Astrocyte (in vitro differentiated cells and primary cell): ENCODE results near the gene SCYGR2. TPM values are rescaled to one million over a fixed set of nuclear protein-coding genes. Genes with fewer than 3 reads are reported as not detected.

Source experiments
- DNase-seq: peaks from one replicate; pipeline ENCODE4 v3.0.0-alpha.2; 2010; ENCODE audit warnings: low read depth
- FAIRE-seq: peaks from 2 replicates; lab custom pipeline; 2011; peaks lifted over from hg19 to GRCh38; lab: Jason Lieb, UNC
- H2AFZ ChIP-seq: 2 replicates; pipeline ENCODE4 v1.6.0; 2012; ENCODE audit warnings: low read depth, low read length, inconsistent platforms
- H3K27ac ChIP-seq: 2 replicates; pipeline ENCODE4 v1.5.1; 2011; ENCODE audit warnings: low read depth, low read length, inconsistent platforms
- H3K27me3 ChIP-seq: 2 replicates; pipeline ENCODE4 v1.6.0; 2011; ENCODE audit warnings: low read length, inconsistent platforms; ENCODE audit not compliant: insufficient read depth
- H3K36me3 ChIP-seq: 2 replicates; pipeline ENCODE4 v1.5.1; 2011; ENCODE audit warnings: low read length, inconsistent platforms; ENCODE audit not compliant: insufficient read depth
- H3K4me1 ChIP-seq: 2 replicates; pipeline ENCODE4 v1.5.1; 2011; ENCODE audit warnings: low read length, inconsistent platforms; ENCODE audit not compliant: insufficient read depth
- H3K4me2 ChIP-seq: 2 replicates; pipeline ENCODE4 v1.6.0; 2012; ENCODE audit warnings: low read length, inconsistent platforms
- H3K4me3 ChIP-seq: 2 replicates; pipeline ENCODE4 v1.5.1; 2011; ENCODE audit warnings: low read depth, mild to moderate bottlenecking, low read length, inconsistent platforms; ENCODE audit not compliant: insufficient read depth
- H3K79me2 ChIP-seq: 2 replicates; pipeline ENCODE4 v1.6.0; 2012; ENCODE audit warnings: mild to moderate bottlenecking, low read length, inconsistent platforms; ENCODE audit not compliant: insufficient read depth
- H3K9ac ChIP-seq: 2 replicates; pipeline ENCODE4 v1.6.0; 2012; ENCODE audit warnings: mild to moderate bottlenecking, low read length, inconsistent platforms
- H3K9me3 ChIP-seq: 2 replicates; pipeline ENCODE4 v1.5.1; 2012; ENCODE audit warnings: low read depth, mild to moderate bottlenecking, low read length, inconsistent platforms; ENCODE audit not compliant: insufficient read depth
- H4K20me1 ChIP-seq: 2 replicates; pipeline ENCODE4 v1.6.0; 2012; ENCODE audit warnings: low read length, inconsistent platforms; ENCODE audit not compliant: insufficient read depth
- H3K27ac Mint-ChIP-seq: one replicate; pipeline ENCODE4 v1.8.0; 2021; ENCODE audit warnings: mild to moderate bottlenecking, mixed read lengths; ENCODE audit not compliant: unreplicated experiment
- H3K27me3 Mint-ChIP-seq: one replicate; pipeline ENCODE4 v1.8.0; 2021; ENCODE audit warnings: low read depth, mixed read lengths; ENCODE audit not compliant: unreplicated experiment
- H3K36me3 Mint-ChIP-seq: one replicate; pipeline ENCODE4 v1.8.0; 2021; ENCODE audit warnings: low read depth, mixed read lengths; ENCODE audit not compliant: unreplicated experiment
- H3K4me1 Mint-ChIP-seq: one replicate; pipeline ENCODE4 v1.8.0; 2021; ENCODE audit warnings: low read depth, mixed read lengths; ENCODE audit not compliant: unreplicated experiment
- H3K4me3 Mint-ChIP-seq: one replicate; pipeline ENCODE4 v1.8.0; 2021; ENCODE audit warnings: mild to moderate bottlenecking, moderate library complexity, mixed read lengths; ENCODE audit not compliant: unreplicated experiment
- H3K9me3 Mint-ChIP-seq: one replicate; pipeline ENCODE4 v1.8.0; 2021; ENCODE audit warnings: mild to moderate bottlenecking, mixed read lengths; ENCODE audit not compliant: unreplicated experiment
- EZH2 ChIP-seq: IDR thresholded peaks from 2 replicates; pipeline ENCODE4 v1.6.1; 2012; ENCODE audit warnings: mild to moderate bottlenecking, low read length, inconsistent platforms; ENCODE audit not compliant: insufficient read depth
- total RNA-seq: library from RNA; stranded (reverse); gene quantifications from 2 replicates; pipeline ENCODE4 v1.2.1, GENCODE V29; 2021
- TF ChIP-seq, protein P1 (sequence below): IDR thresholded peaks from 2 replicates; pipeline ENCODE4 v1.5.1; 2011; ENCODE audit warnings: low read depth, mild to moderate bottlenecking, inconsistent platforms, low read length, moderate library complexity; ENCODE audit not compliant: insufficient read depth

Gene SCYGR2
- total RNA-seq, 1 donor from 2014 or later = not detected

GRCh38 chr2:227632827-227633226 lies 34.1 kb downstream of the SCYGR2 start:
- no peak overlapping the region for H3K4me3 Mint-ChIP-seq
- DNase-seq (no peak), FAIRE-seq (no peak)
- Histone ChIP-seq H3K9me3 (no peaks in the 10 kb centered on the region), H3K36me3 (no peaks in the 10 kb centered on the region), H3K4me3 (no peak overlapping the region), H3K79me2 (no peaks in the 10 kb centered on the region), H2AFZ (no peak overlapping the region), H3K4me1 (no peaks in the 10 kb centered on the region), H3K27ac (no peak overlapping the region), H4K20me1 (no peaks in the 10 kb centered on the region), H3K4me2 (no peak overlapping the region), H3K9ac (no peak overlapping the region), H3K27me3 (no peaks in the 10 kb centered on the region)
- H3K9me3 Mint-ChIP-seq = no peaks in the 10 kb centered on the region
- no peaks in the 10 kb centered on the region for H3K27me3 Mint-ChIP-seq
- no peaks in the 10 kb centered on the region for H3K4me1 Mint-ChIP-seq
- TF ChIP-seq, protein P1, sequence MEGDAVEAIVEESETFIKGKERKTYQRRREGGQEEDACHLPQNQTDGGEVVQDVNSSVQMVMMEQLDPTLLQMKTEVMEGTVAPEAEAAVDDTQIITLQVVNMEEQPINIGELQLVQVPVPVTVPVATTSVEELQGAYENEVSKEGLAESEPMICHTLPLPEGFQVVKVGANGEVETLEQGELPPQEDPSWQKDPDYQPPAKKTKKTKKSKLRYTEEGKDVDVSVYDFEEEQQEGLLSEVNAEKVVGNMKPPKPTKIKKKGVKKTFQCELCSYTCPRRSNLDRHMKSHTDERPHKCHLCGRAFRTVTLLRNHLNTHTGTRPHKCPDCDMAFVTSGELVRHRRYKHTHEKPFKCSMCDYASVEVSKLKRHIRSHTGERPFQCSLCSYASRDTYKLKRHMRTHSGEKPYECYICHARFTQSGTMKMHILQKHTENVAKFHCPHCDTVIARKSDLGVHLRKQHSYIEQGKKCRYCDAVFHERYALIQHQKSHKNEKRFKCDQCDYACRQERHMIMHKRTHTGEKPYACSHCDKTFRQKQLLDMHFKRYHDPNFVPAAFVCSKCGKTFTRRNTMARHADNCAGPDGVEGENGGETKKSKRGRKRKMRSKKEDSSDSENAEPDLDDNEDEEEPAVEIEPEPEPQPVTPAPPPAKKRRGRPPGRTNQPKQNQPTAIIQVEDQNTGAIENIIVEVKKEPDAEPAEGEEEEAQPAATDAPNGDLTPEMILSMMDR = no peak
- TF ChIP-seq EZH2 = no peak
- H3K27ac Mint-ChIP-seq = no peak overlapping the region
- no peaks in the 10 kb centered on the region for H3K36me3 Mint-ChIP-seq

DNA sequence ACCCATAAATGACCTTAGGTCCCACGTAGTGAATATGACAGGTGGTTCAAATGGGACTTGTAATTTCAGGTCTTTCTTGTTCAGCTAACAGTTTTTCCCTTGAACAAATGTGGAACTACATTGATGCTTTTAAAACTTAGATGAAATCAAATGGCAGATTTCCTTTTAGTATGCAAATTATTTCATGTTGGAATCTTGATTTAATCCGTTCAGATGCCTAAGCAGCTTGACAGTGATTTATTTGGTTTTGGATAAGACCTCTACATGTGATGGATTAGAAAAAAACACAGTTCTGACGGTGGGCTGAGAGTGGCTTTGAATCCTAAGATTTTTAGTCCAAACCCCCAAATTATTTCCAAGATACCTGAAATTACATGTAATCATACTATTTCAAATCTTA lies 35.5 kb downstream of the SCYGR2 start:
- Mint-ChIP-seq H3K27ac (no peak overlapping the region), H3K27me3 (no peaks in the 10 kb centered on the region), H3K9me3 (no peaks in the 10 kb centered on the region), H3K4me1 (no peaks in the 10 kb centered on the region), H3K36me3 (no peaks in the 10 kb centered on the region), H3K4me3 (no peak overlapping the region)
- no peaks in the 10 kb centered on the region for H3K79me2 ChIP-seq
- no peak overlapping the region for H3K27ac ChIP-seq
- no peak overlapping the region for H3K4me3 ChIP-seq
- H3K9me3 ChIP-seq = no peaks in the 10 kb centered on the region
- no peak overlapping the region for H3K9ac ChIP-seq
- DNase-seq (no peak), FAIRE-seq (no peak)
- H3K4me2 ChIP-seq = no peak overlapping the region
- no peak overlapping the region for H2AFZ ChIP-seq
- TF ChIP-seq, protein P1 = no peak
- no peak for TF ChIP-seq EZH2
- no peaks in the 10 kb centered on the region for H4K20me1 ChIP-seq
- H3K4me1 ChIP-seq = no peaks in the 10 kb centered on the region
- H3K36me3 ChIP-seq = no peaks in the 10 kb centered on the region
- no peaks in the 10 kb centered on the region for H3K27me3 ChIP-seq

DNA sequence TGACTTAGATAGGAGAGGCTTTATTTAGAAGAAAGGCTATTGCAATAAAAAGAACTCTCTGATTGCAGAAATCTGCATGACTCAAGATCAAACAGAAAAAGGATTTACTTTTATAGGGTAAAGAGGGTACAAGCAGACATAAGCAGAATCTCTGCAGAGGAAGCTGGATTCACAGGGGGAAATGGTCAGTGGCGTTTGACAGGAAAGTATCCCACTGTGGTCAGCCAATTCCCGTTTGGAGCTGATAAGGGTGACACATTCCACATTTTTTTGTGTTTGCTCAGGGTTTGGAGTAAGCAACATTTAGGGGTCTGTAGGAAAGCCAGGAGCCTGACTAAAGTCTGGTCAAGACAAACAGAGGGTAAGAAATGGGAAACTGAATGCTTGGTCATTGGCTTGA lies 44.0 kb downstream of the SCYGR2 start:
- Mint-ChIP-seq H3K36me3 (no peaks in the 10 kb centered on the region), H3K27ac (no peak overlapping the region), H3K4me1 (peaks cover 7% of the 10 kb centered on the region), H3K9me3 (no peaks in the 10 kb centered on the region), H3K27me3 (no peaks in the 10 kb centered on the region), H3K4me3 (no peak overlapping the region)
- H3K4me2 ChIP-seq = peak overlapping the region; percentile 46
- no peaks in the 10 kb centered on the region for H3K9me3 ChIP-seq
- no peak overlapping the region for H2AFZ ChIP-seq
- no peaks in the 10 kb centered on the region for H3K36me3 ChIP-seq
- H3K4me3 ChIP-seq = no peak overlapping the region
- no peaks in the 10 kb centered on the region for H3K27me3 ChIP-seq
- no peak overlapping the region for H3K9ac ChIP-seq
- peaks cover 6% of the 10 kb centered on the region for H3K4me1 ChIP-seq
- FAIRE-seq = no peak
- TF ChIP-seq, protein P1 = no peak
- no peak for TF ChIP-seq EZH2
- no peaks in the 10 kb centered on the region for H3K79me2 ChIP-seq
- H4K20me1 ChIP-seq = no peaks in the 10 kb centered on the region
- H3K27ac ChIP-seq = no peak overlapping the region
- peak; percentile 71 for DNase-seq
